SK-N-SH treated with all-trans-retinoic acid at 6 μM for 48 hours (cell line): ENCODE measurements around the gene TUB.

Source experiments
- ATAC-seq: fragments of 200-7000 bp; cut with Tn5 transposase; 3 replicates; pipeline ENCODE4 v1.9.1; 2020; ENCODE audit warnings: mild to moderate bottlenecking, moderate library complexity
- ARNTL ChIP-seq: fragments of 450-650 bp; formaldehyde crosslinking; IDR thresholded peaks from 2 replicates; pipeline ENCODE4 v1.5.0; 2020; ENCODE audit warnings: low read depth, mild to moderate bottlenecking, moderate library complexity, borderline replicate concordance
- BACH2 ChIP-seq: fragments of 250-450 bp; sonication (Bioruptor Pico); IDR thresholded peaks from 2 replicates; pipeline ENCODE4 v1.9.0; 2021; ENCODE audit warnings: mild to moderate bottlenecking, borderline replicate concordance
- CSDC2 ChIP-seq: fragments of 250-450 bp; sonication (Bioruptor Pico); IDR thresholded peaks from 2 replicates; pipeline ENCODE4 v1.5.0; 2020; ENCODE audit warnings: mild to moderate bottlenecking, moderate library complexity
- ESRRG ChIP-seq: fragments of 250-450 bp; sonication (Bioruptor Pico); IDR thresholded peaks from 2 replicates; pipeline ENCODE4 v1.6.1; 2021; ENCODE audit warnings: mild to moderate bottlenecking
- ISL1 ChIP-seq: fragments of 250-450 bp; sonication (Bioruptor Pico); IDR thresholded peaks from 2 replicates; pipeline ENCODE4 v2.1.2; 2022; ENCODE audit warnings: mild to moderate bottlenecking, moderate library complexity
- PPARA ChIP-seq: fragments of 250-450 bp; sonication (Bioruptor Pico); IDR thresholded peaks from 2 replicates; pipeline ENCODE4 v1.5.0; 2020; ENCODE audit warnings: mild to moderate bottlenecking, borderline replicate concordance
- RARB ChIP-seq: fragments of 250-450 bp; sonication (Bioruptor Pico); IDR thresholded peaks from 2 replicates; pipeline ENCODE4 v1.8.0; 2021; ENCODE audit warnings: mild to moderate bottlenecking, moderate library complexity
- SNAI2 ChIP-seq: fragments of 250-450 bp; sonication (Bioruptor Pico); IDR thresholded peaks from 2 replicates; pipeline ENCODE4 v1.5.0; 2020; ENCODE audit warnings: mild to moderate bottlenecking, moderate library complexity
- TCF4 ChIP-seq: fragments of 250-450 bp; sonication (Bioruptor Pico); IDR thresholded peaks from 2 replicates; pipeline ENCODE4 v1.8.0; 2021; ENCODE audit warnings: mild to moderate bottlenecking, moderate library complexity, borderline replicate concordance
- TOX ChIP-seq: fragments of 250-450 bp; sonication (Bioruptor Pico); IDR thresholded peaks from 2 replicates; pipeline ENCODE4 v1.8.0; 2021; ENCODE audit warnings: mild to moderate bottlenecking, moderate library complexity, borderline replicate concordance
- ZC3H10 ChIP-seq: fragments of 250-450 bp; sonication (Bioruptor Pico); IDR thresholded peaks from 2 replicates; pipeline ENCODE4 v1.5.1; 2021; ENCODE audit warnings: mild to moderate bottlenecking, moderate library complexity
- ZFP3 ChIP-seq: fragments of 250-450 bp; sonication (Bioruptor Pico); IDR thresholded peaks from 2 replicates; pipeline ENCODE4 v1.5.0; 2020; ENCODE audit warnings: mild to moderate bottlenecking, moderate library complexity
- ZFP30 ChIP-seq: fragments of 450-650 bp; formaldehyde crosslinking; IDR thresholded peaks from 2 replicates; pipeline ENCODE4 v1.5.0; 2022; ENCODE audit warnings: mild to moderate bottlenecking, moderate library complexity
- ZNF565 ChIP-seq: fragments of 450-650 bp; formaldehyde crosslinking; conservative IDR thresholded peaks from 2 replicates; pipeline ENCODE4 v1.5.0; 2020; ENCODE audit warnings: low read depth, mild to moderate bottlenecking, moderate library complexity
- ZNF70 ChIP-seq: fragments of 450-650 bp; formaldehyde crosslinking; IDR thresholded peaks from 2 replicates; pipeline ENCODE4 v1.5.0; 2020; ENCODE audit warnings: mild to moderate bottlenecking, moderate library complexity
- ZNF8 ChIP-seq: fragments of 450-650 bp; formaldehyde crosslinking; IDR thresholded peaks from 2 replicates; pipeline ENCODE4 v1.5.0; 2020; ENCODE audit warnings: mild to moderate bottlenecking, moderate library complexity
- TF ChIP-seq, protein P1 (sequence below): fragments of 250-450 bp; sonication (Bioruptor Pico); IDR thresholded peaks from 2 replicates; pipeline ENCODE4 v1.5.1; 2021; ENCODE audit warnings: mild to moderate bottlenecking, moderate library complexity
- TF ChIP-seq, protein P2 (sequence below): fragments of 250-450 bp; sonication (Bioruptor Pico); IDR thresholded peaks from 2 replicates; pipeline ENCODE4 v1.5.1; 2020; ENCODE audit warnings: low read depth, mild to moderate bottlenecking, moderate library complexity
- TF ChIP-seq, protein P3 (sequence below): fragments of 250-450 bp; sonication (Bioruptor Pico); IDR thresholded peaks from 2 replicates; pipeline ENCODE4 v1.5.0; 2020; ENCODE audit warnings: mild to moderate bottlenecking, moderate library complexity
- TF ChIP-seq, protein P4 (sequence below): fragments of 250-450 bp; sonication (Bioruptor Pico); IDR thresholded peaks from 2 replicates; pipeline ENCODE4 v1.8.0; 2021; ENCODE audit warnings: low read depth, mild to moderate bottlenecking, moderate library complexity, borderline replicate concordance

The TUB gene

DNA sequence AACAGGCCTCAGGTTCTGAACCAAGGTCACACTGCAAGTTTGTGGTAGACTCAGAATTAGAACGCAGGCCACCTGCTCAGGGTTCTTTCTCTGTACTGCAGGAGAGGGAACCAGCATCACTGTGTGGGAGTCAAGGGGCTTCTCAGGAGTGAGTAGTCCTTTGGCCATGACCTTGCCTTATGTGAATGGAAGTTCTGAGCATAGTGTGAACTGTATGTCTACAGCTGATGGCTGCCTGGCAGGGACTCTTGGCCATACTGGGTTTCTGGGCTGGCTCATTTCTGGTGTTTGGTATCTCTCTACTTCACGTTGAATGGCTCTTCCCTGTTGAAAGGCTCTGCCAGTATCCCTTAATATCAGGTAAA is 40.1 kb upstream of the TUB start:
- no peak for ATAC-seq
- TF ChIP-seq, protein P1, sequence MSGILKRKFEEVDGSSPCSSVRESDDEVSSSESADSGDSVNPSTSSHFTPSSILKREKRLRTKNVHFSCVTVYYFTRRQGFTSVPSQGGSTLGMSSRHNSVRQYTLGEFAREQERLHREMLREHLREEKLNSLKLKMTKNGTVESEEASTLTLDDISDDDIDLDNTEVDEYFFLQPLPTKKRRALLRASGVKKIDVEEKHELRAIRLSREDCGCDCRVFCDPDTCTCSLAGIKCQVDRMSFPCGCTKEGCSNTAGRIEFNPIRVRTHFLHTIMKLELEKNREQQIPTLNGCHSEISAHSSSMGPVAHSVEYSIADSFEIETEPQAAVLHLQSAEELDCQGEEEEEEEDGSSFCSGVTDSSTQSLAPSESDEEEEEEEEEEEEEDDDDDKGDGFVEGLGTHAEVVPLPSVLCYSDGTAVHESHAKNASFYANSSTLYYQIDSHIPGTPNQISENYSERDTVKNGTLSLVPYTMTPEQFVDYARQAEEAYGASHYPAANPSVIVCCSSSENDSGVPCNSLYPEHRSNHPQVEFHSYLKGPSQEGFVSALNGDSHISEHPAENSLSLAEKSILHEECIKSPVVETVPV (CRISPR knock-in tag), result no peak
- TF ChIP-seq ZNF565 (no peak), ZC3H10 (CRISPR knock-in tag) (no peak), TCF4 (CRISPR knock-in tag) (no peak), PPARA (CRISPR knock-in tag) (no peak), ZFP30 (CRISPR knock-in tag) (no peak), ARNTL (CRISPR knock-in tag) (no peak), SNAI2 (no peak), RARB (no peak), ZNF70 (CRISPR knock-in tag) (no peak), ZNF8 (CRISPR knock-in tag) (no peak), ESRRG (CRISPR knock-in tag) (no peak), ZFP3 (no peak), CSDC2 (CRISPR knock-in tag) (no peak)
- TF ChIP-seq, protein P2, sequence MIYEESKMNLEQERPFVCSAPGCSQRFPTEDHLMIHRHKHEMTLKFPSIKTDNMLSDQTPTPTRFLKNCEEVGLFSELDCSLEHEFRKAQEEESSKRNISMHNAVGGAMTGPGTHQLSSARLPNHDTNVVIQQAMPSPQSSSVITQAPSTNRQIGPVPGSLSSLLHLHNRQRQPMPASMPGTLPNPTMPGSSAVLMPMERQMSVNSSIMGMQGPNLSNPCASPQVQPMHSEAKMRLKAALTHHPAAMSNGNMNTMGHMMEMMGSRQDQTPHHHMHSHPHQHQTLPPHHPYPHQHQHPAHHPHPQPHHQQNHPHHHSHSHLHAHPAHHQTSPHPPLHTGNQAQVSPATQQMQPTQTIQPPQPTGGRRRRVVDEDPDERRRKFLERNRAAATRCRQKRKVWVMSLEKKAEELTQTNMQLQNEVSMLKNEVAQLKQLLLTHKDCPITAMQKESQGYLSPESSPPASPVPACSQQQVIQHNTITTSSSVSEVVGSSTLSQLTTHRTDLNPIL (CRISPR knock-in tag), result no peak
- TF ChIP-seq, protein P3, sequence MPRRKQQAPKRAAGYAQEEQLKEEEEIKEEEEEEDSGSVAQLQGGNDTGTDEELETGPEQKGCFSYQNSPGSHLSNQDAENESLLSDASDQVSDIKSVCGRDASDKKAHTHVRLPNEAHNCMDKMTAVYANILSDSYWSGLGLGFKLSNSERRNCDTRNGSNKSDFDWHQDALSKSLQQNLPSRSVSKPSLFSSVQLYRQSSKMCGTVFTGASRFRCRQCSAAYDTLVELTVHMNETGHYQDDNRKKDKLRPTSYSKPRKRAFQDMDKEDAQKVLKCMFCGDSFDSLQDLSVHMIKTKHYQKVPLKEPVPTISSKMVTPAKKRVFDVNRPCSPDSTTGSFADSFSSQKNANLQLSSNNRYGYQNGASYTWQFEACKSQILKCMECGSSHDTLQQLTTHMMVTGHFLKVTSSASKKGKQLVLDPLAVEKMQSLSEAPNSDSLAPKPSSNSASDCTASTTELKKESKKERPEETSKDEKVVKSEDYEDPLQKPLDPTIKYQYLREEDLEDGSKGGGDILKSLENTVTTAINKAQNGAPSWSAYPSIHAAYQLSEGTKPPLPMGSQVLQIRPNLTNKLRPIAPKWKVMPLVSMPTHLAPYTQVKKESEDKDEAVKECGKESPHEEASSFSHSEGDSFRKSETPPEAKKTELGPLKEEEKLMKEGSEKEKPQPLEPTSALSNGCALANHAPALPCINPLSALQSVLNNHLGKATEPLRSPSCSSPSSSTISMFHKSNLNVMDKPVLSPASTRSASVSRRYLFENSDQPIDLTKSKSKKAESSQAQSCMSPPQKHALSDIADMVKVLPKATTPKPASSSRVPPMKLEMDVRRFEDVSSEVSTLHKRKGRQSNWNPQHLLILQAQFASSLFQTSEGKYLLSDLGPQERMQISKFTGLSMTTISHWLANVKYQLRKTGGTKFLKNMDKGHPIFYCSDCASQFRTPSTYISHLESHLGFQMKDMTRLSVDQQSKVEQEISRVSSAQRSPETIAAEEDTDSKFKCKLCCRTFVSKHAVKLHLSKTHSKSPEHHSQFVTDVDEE (CRISPR knock-in tag), result no peak
- TF ChIP-seq, protein P4, sequence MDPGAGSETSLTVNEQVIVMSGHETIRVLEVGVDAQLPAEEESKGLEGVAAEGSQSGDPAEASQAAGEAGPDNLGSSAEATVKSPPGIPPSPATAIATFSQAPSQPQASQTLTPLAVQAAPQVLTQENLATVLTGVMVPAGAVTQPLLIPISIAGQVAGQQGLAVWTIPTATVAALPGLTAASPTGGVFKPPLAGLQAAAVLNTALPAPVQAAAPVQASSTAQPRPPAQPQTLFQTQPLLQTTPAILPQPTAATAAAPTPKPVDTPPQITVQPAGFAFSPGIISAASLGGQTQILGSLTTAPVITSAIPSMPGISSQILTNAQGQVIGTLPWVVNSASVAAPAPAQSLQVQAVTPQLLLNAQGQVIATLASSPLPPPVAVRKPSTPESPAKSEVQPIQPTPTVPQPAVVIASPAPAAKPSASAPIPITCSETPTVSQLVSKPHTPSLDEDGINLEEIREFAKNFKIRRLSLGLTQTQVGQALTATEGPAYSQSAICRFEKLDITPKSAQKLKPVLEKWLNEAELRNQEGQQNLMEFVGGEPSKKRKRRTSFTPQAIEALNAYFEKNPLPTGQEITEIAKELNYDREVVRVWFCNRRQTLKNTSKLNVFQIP, result no peak

DNA sequence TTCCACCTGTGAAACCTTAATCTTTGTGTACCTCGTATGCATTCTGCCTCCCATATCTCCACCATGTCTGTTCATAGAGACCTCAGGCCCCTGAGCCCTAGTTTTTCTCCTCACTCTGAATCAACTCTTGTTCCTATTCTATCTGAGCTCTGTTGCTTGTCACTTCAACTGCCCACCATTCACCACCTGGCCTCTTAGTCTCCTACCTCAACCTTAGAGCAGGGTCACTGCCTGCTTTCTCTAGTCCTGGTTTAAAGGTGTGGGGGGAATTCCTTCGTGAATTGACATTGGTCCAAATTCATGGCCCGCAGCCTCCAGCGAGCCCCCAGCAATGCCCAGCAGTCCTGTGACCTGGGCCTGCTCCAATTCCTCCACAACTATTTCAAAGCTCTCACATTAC is 39.4 kb upstream of the TUB start:
- TF ChIP-seq CSDC2 (CRISPR knock-in tag), result no peak
- TF ChIP-seq ISL1 (CRISPR knock-in tag), result no peak
- no peak for TF ChIP-seq RARB
- TF ChIP-seq, protein P2 (CRISPR knock-in tag), result no peak
- no peak for TF ChIP-seq ZNF8 (CRISPR knock-in tag)
- TF ChIP-seq ZFP3, result no peak
- no peak for TF ChIP-seq SNAI2
- TF ChIP-seq, protein P3 (CRISPR knock-in tag), result no peak
- TF ChIP-seq TCF4 (CRISPR knock-in tag), result no peak
- no peak for ATAC-seq

DNA sequence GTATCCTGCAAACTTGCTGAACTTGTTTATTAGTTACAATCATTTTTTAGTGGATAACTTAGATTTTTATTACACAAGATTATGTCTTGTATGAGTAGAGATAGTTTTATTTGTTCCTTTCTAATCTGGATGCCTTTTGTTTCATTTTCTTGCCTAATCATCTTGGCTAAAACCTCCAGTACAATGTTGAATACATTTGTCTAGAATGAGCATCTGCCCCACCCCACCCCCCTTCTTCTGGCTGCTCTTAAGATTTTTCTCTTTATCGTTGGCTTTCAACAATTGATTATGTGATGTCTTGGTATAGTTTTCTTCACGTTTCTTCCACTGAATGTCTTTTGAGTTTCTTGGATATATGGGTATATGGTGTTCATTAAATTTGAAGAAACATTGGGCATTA is 37.3 kb upstream of the TUB start:
- ATAC-seq, result no peak
- TF ChIP-seq, protein P2 (CRISPR knock-in tag), result no peak
- no peak for TF ChIP-seq BACH2 (CRISPR knock-in tag)
- TF ChIP-seq ISL1 (CRISPR knock-in tag), result no peak
- no peak for TF ChIP-seq RARB
- TF ChIP-seq ZFP30 (CRISPR knock-in tag), result no peak
- no peak for TF ChIP-seq TOX (CRISPR knock-in tag)
- TF ChIP-seq, all 23 proteins: peak for 0
